GM19099 (cell line): ENCODE measurements around the gene FN1.

Source experiments
- POLR2A ChIP-seq: IDR thresholded peaks from 3 replicates; pipeline ENCODE4 v1.6.1; 2011; ENCODE audit warnings: low read depth; ENCODE audit not compliant: insufficient read length; ENCODE audit errors: extremely low read depth

FN1 gene

DNA sequence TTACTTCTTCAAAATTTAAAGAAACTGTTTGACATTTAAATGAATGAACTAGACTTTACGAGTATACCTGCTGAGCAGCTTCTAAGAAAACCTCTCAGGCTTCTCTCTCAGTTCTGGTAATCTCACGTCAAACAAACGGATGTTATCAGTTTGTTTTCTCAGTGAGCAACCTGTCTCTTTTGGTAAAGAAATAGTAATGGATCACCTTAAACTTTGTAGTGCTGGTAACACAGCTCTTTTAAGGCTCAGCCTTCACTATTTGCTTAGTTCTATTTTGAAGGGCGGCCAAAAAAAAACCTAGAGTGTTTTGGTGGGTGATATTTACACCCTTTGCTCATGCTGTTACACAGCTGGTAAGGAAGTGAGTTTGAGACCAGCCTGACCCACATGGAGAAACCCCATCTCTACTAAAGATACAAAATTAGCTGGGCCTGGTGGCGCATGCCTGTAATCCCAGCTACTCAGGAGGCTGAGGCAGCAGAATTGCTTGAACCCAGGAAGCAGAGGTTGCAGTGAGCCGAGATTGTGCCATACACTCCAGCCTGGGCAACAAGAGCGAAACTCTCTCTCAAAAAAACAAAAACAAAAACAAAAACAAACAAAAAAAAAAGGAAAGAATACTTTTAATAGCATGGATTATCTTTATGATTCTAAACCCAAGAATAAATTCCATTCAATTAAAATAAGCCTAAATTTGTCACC is 15.9 kb downstream of the FN1 start:
- no peak for TF ChIP-seq POLR2A

DNA sequence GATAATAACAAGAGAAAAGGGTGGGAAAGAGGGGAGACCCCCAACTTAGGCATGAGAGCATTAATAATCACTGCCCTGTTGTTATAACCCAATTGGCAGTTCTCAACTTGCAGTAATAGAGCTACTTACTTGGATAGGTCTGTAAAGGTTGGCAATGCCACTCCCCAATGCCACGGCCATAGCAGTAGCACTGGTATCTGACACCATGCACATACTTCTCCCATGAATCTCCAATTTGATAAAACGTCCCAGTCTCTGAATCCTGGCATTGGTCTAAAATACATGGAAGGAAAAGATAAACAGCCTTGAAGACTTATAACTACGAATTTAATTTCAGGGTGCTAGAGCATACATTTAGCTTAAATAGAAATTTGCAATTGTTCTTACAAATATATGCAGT is 16.8 kb downstream of the FN1 start:
- no peak for TF ChIP-seq POLR2A

DNA sequence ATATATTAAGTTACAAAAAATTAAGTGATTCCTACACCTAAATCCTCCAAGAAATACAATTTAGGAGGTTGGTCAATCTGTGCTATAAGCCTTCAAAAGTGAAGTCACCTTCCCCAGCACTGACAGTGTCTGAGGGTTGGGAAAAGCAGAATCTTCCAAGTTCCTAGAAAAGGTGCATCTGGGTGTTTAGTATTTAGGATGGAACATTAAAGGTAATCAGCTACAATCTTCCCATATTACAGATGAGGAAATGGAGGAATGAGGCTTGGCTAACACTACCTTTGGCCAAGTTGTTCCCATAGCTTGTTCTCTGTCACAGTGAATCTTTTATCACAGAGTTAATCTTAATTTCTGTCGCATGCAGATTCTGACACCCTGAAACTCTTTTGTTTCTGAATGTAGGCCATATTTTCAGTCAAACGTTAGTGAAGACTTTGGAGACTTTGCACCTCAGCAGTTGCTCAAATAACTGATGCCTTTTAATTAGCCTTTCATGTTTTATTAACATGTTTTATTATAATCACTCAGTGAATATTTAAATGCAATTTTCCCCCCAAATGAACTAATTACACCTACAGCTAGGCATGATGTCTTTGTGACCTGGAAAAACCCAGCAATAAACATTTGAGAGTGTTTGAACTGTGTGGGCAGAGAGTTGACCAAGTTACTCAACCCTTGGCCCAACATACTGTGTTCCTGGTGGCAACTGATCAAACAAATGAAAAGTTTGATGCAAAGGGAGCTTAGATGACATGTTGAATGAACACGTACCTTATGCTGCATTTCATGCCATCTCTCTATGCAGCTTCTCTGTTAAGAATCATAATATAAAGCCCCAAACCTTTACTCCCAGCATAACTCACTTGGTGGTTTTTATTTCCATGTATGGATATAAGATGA is 17.6 kb downstream of the FN1 start:
- TF ChIP-seq POLR2A, result no peak

DNA sequence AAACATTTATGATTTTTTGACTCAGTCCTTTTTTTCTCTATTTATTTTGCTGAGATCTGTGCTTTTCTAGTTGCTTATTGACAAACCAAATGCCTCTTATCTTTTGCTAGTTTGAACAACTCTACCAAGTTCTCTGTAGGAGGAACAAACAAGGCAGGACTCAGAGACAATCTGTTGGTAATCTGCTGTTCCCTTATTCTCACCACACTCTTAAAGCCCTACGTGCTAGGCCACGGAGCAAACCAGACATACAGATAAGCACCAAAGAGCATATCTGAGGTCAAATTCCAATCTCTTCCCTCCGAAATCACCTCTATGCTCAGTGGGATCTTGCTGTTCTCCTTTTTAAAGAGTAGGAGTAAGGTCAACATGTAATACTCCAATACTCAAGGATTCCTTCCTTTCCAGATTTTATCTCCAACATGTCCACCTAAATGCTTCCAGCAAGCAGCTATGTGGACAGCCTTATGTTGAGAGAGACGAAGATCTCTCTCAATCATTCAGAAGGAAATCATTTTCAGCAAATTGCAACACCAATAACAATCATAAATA is 18.4 kb downstream of the FN1 start:
- no peak for TF ChIP-seq POLR2A

DNA sequence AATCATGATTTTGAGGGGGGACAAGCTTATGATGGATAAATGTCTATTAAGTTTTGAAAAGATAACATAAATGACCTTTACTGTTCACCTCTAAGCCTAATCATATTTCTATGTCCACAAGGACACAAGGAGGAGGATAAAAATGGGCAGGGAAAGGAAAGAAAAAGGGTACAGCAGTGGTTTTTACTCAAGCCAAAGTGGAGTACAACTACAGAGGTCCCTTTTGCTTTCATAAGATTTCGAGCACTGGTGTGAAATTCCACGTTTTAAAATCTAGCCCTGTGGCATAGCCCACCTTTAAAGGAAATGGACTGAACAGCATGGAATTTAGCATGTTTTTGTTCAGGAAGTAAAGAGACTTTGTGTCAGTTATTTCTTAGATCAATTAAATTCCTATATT is 19.2 kb downstream of the FN1 start:
- no peak for TF ChIP-seq POLR2A

DNA sequence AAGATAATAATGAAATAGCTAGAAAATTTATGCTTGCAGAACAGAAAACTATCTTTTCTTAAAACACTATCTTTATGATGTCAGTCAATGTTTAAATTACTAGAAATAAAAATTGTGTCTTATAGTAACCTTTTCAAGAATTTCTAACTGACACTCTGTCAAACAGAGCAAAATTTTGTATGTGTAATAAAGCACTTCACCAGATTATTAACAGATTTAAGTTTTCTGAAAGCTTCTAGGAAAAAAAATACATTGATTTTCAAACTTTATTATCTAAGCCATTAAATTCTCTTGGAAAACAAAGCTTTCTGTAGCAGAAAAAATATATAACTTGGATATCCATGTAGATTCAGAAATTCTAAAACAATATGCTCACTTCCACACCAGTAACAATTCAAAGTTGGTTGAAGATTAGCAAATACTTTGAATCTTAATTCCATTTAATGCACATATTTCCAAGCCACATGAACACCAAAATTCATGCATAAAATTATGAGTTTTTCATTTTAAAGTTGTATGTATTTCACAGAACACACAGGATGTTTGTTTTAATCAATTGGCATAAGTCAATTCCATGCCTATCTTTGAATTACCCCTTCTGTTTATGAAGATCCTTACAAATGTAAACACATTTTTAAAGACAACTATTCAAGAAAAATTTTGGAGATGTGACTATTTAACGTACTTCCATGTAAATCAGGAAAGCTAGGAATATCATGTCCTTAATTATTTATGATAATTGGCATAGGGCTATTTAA is 19.9 kb downstream of the FN1 start:
- no peak for TF ChIP-seq POLR2A

DNA sequence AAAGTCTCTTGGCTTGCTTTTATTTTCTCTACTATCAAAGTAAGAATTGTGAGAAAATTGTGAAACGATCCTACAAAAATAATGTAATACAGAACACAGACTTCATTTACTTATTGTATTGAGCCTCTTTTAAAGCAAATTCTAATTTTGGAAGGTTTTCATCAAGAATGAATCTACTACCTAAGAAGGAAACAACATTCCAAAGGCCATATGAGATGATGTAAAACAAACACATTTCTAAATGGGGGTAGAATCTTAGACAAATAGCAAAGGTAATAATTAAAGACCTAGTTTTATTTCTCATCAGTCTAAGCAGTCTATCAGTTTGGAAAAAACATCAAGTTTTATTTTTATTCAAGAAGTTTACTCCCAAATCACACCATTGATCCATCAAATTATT is 20.6 kb downstream of the FN1 start:
- no peak for TF ChIP-seq POLR2A

DNA sequence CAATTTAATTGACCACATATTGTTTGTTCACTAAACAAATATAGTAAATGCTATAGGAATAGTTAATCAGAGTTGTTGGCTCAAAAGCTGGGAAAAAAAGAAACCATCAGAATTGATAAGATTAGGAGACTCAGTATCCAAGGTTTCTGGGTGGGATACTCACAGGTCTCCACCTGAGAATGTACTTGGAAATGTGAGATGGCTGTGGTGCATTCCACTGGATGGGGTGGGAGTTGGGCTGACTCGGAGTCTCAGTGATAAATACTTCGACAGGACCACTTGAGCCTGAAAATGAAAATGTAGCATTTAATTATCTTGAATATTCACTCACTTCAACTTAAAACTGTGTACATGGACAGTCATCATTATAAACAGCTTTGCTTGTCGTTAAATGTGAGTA is 21.2 kb downstream of the FN1 start:
- no peak for TF ChIP-seq POLR2A

DNA sequence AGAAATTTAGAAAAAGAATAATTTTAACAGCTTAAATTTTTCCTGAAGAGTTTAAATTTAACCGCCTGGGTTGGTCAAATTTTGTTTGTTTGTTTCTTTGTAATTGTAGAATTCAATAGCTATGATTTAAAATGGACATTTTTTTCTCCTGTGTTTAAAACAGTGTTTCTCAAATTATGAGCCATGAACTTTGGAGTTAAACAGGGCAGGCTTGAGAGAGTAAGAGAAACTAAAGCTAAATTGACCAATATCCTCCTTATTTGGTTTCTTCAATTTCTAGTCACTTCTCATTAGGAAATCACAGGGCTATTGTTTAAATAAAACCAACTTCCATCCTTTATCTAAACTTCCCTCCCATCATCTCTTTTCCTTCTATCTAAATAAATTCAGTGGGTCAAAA is 21.9 kb downstream of the FN1 start:
- TF ChIP-seq POLR2A, result no peak

DNA sequence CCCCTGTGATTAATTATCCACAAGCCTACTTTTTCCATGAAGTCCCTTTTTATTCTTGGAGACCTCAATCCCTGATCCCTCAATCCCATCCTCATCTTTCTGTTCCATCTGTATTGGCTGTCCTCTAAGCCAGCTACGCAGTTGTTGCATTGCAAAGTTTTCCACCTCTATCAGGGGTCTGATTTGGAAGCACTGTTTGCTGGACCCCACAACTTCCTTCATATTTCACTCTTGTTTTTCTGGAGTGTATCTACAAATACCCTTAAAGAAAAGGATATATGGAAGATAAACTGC is 22.4 kb downstream of the FN1 start:
- TF ChIP-seq POLR2A, result no peak

DNA sequence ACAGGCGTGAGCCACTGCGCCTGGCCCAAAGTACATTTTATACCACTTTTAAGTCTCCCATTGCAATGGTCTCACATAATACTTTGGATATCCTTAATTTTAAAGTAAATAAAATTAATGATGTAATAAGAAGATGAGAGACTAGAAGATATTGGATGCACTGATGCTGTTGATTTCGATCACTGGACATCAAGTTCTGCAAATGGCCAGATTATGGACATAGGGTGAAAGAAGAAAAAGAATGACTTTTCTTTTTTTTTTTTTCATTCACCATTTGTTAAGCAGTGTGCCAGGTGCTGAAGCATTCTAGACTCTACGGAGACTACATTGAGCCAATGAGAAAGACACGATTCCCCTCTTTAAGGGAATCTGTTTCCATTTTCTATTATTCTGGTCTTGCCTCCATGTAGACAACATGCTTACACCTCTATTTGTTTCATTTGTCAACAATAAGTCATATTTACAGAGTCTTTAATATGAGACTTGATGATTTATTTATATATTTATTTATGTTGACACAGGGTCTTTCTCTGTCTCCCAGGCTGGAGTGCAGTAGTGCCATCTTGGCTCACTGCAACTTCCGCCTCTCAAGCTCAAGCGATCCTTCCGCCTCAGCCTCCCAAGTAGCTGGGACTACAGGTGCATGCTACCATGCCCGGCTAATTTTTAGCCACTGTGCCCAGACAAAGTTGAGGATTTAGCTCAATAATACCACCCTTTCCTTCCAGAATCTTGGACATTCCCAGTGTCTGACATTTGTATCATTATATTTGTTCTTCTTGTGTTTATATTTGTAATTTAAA is 23.7 kb downstream of the FN1 start:
- no peak for TF ChIP-seq POLR2A

DNA sequence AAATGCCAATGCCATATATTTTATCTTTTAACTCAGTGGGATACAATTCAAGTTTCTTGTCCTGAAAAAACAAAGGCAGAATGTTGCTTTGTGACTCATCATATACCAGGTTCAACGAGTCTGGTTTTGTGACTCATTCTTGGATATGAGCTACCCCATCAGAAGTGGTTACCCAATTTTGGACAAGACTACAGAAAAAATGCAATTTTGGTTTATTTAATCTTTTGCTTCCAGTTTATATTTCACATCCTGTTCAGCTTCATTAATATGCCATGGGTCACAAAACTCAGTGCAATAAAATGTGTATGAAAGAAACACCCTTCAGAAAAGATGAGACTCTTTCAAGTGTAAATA is 25.0 kb downstream of the FN1 start:
- TF ChIP-seq POLR2A, result no peak

DNA sequence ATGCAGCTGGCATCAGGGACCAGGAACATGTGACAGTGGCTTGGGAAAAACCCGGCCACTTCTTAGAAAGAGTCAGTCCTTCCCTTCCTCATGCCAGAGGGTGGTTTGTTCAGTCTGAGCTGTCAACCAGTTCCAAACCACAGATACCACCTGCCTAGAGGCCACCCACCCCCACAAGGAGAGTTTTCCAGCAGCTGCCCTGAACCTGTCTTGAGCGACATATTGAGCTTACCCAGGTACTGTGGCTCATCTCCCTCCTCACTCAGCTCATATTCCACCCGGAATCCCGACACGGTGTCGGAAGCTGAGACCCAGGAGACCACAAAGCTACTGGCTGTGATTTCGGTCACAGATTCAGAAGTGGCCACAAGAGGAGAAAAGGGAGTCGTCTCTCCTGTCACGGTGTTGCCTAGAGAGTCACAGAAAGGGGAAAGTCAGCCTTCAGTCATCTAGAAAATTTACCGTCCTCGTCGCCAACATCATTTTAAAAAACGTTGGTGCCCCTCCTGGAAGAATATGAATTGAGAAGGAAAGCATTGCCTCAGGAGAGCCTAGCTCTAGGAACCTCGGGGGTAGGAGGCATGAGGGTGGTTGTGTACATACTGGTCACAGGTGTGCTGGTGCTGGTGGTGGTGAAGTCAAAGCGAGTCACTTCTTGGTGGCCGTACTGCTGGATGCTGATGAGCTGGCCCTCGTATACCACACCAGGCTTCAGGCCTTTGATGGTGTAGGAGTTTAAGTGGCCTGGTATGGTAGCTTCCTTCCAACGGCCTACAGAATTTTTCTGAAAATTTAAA is 26.3 kb downstream of the FN1 start:
- no peak for TF ChIP-seq POLR2A

DNA sequence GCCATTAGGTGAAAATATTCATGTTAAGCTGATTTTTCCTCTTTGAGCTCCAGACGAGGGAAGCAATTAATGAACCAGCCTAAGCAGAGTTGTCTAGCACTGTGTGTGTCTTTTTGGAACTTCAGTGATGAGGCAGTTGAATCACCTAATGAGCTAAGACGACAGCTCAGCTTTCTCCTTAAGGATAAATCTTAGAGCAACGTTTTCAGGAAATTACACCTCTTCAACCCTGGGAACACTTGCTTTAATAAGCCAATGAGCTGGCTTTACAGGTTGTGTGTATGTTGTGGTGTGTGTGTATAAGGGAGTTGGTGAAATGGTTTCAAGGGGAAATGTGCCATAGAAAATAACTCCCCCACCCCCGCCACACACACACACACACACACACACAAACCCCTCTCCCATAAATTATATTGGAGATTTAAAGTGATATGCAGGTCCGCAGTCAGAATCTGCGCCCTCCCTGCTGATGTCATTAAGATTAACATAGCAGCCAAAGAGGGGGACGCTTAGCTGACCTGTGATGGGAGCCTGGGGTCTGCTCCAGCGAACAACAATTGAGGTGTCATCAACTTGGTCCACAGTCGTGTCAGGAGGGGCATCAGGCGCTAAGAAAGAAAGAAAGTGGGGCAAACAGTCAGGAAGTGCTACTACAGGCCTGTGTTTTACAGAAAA is 28.1 kb downstream of the FN1 start:
- no peak for TF ChIP-seq POLR2A

DNA sequence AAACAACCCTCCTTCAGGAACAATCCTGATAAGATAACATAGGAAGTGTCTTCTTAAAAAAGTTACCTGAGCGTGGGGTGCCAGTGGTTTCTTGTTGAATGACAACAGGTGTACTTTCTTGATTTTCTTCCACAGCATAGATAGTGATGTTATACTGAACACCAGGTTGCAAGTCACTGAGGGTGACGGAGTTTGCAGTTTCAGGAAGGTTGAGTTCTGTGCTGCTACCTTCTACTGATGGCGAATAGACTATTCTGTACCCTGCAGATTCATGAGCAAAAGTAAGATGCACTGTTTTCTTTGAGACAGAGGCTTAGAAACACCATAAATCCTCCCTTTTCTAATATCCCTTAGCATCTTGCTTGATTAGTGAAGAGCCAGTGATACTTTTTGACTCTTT is 28.8 kb downstream of the FN1 start:
- TF ChIP-seq POLR2A, result no peak
